K562 (cell line): ENCODE data around the gene WNK2.

Source experiments
- CEBPB ChIP-seq: fragments of 450-650 bp; IDR thresholded peaks from 2 replicates; pipeline ENCODE4 v1.6.1; 2016; ENCODE audit warnings: missing genetic modification characterization, missing compliant biosample characterization
- EP300 ChIP-seq: IDR thresholded peaks from 2 replicates; pipeline ENCODE4 v1.6.1; 2012; ENCODE audit warnings: low read length, improper control_type of control experiment
- FOXA3 ChIP-seq, 2 experiments: fragments of 450-650 bp in 1 of 2; sonication (generic) in 1 of 2; formaldehyde crosslinking; IDR thresholded peaks in 1 of 2; conservative IDR thresholded peaks in 1 of 2; 2 replicates each; pipeline versions ENCODE4 v1.4.0 to v1.8.0; 2020 to 2022; ENCODE audit warnings: mild to moderate bottlenecking in 2 of 2, missing genetic modification reagents in 1 of 2
- PBX2 ChIP-seq, 2 experiments: IDR thresholded peaks in 1 of 2; conservative IDR thresholded peaks in 1 of 2; 2 replicates each; pipeline ENCODE4 v1.6.1; 2016; ENCODE audit warnings: low read depth in 2 of 2, mild to moderate bottlenecking in 1 of 2, missing compliant biosample characterization in 1 of 2, missing genetic modification characterization in 1 of 2, moderate library complexity in 1 of 2
- POLR2AphosphoS5 ChIP-seq: IDR thresholded peaks from 2 replicates; pipeline ENCODE4 v1.6.1; 2011; ENCODE audit warnings: mild to moderate bottlenecking, low read depth, low read length, moderate library complexity; ENCODE audit not compliant: control insufficient read depth, insufficient read depth
- PRMT5 ChIP-seq: sonication (generic); formaldehyde crosslinking; IDR thresholded peaks from 2 replicates; pipeline ENCODE4 v1.5.0; 2020; ENCODE audit warnings: missing genetic modification reagents
- RBBP5 ChIP-seq: fragments of 200-600 bp; sonication (generic); IDR thresholded peaks from 2 replicates; pipeline ENCODE4 v1.6.1; 2012; ENCODE audit warnings: borderline replicate concordance, mild to moderate bottlenecking, low read length, control low read depth, inconsistent platforms; ENCODE audit not compliant: insufficient read depth, poor library complexity, severe bottlenecking
- SAP30 ChIP-seq: fragments of 200-600 bp; sonication (generic); IDR thresholded peaks from 2 replicates; pipeline ENCODE4 v1.6.1; 2012; ENCODE audit warnings: borderline replicate concordance, low read depth, mild to moderate bottlenecking, moderate library complexity, low read length, control low read depth, inconsistent platforms; ENCODE audit not compliant: insufficient read depth, poor library complexity, severe bottlenecking
- THAP7 ChIP-seq: fragments of 250-450 bp; sonication (Bioruptor Pico); IDR thresholded peaks from 2 replicates; pipeline ENCODE4 v1.5.0; 2021
- TRIM28 ChIP-seq: fragments of 450-650 bp; IDR thresholded peaks from 2 replicates; pipeline ENCODE4 v1.6.1; 2017
- ZNF282 ChIP-seq: sonication (generic); formaldehyde crosslinking; IDR thresholded peaks from 2 replicates; pipeline ENCODE4 v1.8.1; 2023; ENCODE audit warnings: missing genetic modification reagents
- TF ChIP-seq, protein P1 (sequence below): sonication (generic); formaldehyde crosslinking; IDR thresholded peaks from 2 replicates; pipeline ENCODE4 v1.8.0; 2022; ENCODE audit warnings: mild to moderate bottlenecking, missing genetic modification reagents

DNA sequence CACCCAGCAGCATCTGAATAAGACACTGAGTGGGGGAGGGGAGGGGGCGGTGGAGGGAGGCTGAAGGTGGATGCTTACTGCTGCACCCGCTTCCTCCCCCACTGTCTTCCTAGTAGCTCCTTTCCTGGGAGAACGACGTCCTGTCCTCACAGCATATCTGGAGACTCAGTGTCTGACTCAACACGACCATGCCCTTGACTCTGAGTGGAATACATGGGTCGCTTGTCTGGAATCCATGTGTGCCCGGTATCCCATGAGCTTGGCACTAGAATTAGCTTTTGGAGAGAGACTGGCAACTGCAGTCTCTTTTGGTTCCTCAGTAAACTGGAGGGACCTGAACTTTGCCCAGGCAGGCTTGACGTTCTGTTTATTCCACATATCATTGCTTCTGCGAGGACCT, 142.1 kb downstream of the WNK2 start:
- TF ChIP-seq RBBP5 (no peak), TRIM28 (no peak), SAP30 (no peak), PRMT5 (CRISPR knock-in tag) (no peak), POLR2AphosphoS5 (no peak), THAP7 (no peak), ZNF282 (CRISPR knock-in tag) (no peak), FOXA3 (CRISPR knock-in tag; conservative IDR thresholded peaks at IDR 0.05 in 1 of 2, IDR thresholded peaks at IDR 0.05 in 1 of 2) (no peak), CEBPB (tag) (no peak), PBX2 (CRISPR knock-in tag; IDR thresholded peaks at IDR 0.05; ENCODE audit: low read depth) (no peak), PBX2 (tag; conservative IDR thresholded peaks at IDR 0.05; ENCODE audit: low read depth) (no peak), EP300 (no peak)
- TF ChIP-seq, protein P1, sequence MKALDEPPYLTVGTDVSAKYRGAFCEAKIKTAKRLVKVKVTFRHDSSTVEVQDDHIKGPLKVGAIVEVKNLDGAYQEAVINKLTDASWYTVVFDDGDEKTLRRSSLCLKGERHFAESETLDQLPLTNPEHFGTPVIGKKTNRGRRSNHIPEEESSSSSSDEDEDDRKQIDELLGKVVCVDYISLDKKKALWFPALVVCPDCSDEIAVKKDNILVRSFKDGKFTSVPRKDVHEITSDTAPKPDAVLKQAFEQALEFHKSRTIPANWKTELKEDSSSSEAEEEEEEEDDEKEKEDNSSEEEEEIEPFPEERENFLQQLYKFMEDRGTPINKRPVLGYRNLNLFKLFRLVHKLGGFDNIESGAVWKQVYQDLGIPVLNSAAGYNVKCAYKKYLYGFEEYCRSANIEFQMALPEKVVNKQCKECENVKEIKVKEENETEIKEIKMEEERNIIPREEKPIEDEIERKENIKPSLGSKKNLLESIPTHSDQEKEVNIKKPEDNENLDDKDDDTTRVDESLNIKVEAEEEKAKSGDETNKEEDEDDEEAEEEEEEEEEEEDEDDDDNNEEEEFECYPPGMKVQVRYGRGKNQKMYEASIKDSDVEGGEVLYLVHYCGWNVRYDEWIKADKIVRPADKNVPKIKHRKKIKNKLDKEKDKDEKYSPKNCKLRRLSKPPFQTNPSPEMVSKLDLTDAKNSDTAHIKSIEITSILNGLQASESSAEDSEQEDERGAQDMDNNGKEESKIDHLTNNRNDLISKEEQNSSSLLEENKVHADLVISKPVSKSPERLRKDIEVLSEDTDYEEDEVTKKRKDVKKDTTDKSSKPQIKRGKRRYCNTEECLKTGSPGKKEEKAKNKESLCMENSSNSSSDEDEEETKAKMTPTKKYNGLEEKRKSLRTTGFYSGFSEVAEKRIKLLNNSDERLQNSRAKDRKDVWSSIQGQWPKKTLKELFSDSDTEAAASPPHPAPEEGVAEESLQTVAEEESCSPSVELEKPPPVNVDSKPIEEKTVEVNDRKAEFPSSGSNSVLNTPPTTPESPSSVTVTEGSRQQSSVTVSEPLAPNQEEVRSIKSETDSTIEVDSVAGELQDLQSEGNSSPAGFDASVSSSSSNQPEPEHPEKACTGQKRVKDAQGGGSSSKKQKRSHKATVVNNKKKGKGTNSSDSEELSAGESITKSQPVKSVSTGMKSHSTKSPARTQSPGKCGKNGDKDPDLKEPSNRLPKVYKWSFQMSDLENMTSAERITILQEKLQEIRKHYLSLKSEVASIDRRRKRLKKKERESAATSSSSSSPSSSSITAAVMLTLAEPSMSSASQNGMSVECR (CRISPR knock-in tag), result no peak
